IPS-11a (cell line): Measurements from ENCODE around the gene GTPBP2.
"Not testable (repeated sequence)": the region's sequence is repeated elsewhere in the genome, so short reads cannot be mapped to it uniquely, and the experiment has no call there.

Source experiments
- H3K4me3 ChIP-seq: one replicate; pipeline ENCODE4 v1.5.1; 2013; ENCODE audit warnings: low read depth, low read length, control low read depth

Gene GTPBP2

GRCh38 chr6:43624786-43625288 is 4.2 kb downstream of the GTPBP2 start:
- H3K4me3 ChIP-seq, result no peak overlapping the region

- no peak overlapping the region for H3K4me3 ChIP-seq
Observed at GRCh38 chr6:43623880-43624785, 4.9 kb downstream of the GTPBP2 start.

GRCh38 chr6:43622541-43622940 is 6.5 kb downstream of the GTPBP2 start:
- H3K4me3 ChIP-seq, result no peak overlapping the region

- H3K4me3 ChIP-seq, result no peak overlapping the region
Observed at GRCh38 chr6:43621836-43622180, 7.3 kb downstream of the GTPBP2 start.

GRCh38 chr6:43621078-43621835 is 7.8 kb downstream of the GTPBP2 start:
- H3K4me3 ChIP-seq, result no peak overlapping the region

GRCh38 chr6:43616725-43617472 is 12.2 kb downstream of the GTPBP2 start:
- H3K4me3 ChIP-seq, result no peak overlapping the region

- no peak overlapping the region for H3K4me3 ChIP-seq
Observed at GRCh38 chr6:43614396-43614730, 14.7 kb downstream of the GTPBP2 start.

GRCh38 chr6:43613721-43614395 is 15.2 kb downstream of the GTPBP2 start:
- no peak overlapping the region for H3K4me3 ChIP-seq

- H3K4me3 ChIP-seq, result no peak overlapping the region
Observed at GRCh38 chr6:43610431-43610830, 18.6 kb downstream of the GTPBP2 start.

- H3K4me3 ChIP-seq, result no peak overlapping the region
Observed at GRCh38 chr6:43609402-43609801, 19.7 kb downstream of the GTPBP2 start.

- H3K4me3 ChIP-seq, result no peak overlapping the region
Observed at GRCh38 chr6:43608807-43609206, 20.3 kb downstream of the GTPBP2 start.

GRCh38 chr6:43608310-43608763 is 20.7 kb downstream of the GTPBP2 start:
- no peak overlapping the region for H3K4me3 ChIP-seq

GRCh38 chr6:43606019-43606418 is 23.0 kb downstream of the GTPBP2 start:
- H3K4me3 ChIP-seq, result no peak overlapping the region

- no peak overlapping the region for H3K4me3 ChIP-seq
Observed at GRCh38 chr6:43604174-43604573, 24.9 kb downstream of the GTPBP2 start.

GRCh38 chr6:43600595-43600994 is 28.5 kb downstream of the GTPBP2 start:
- H3K4me3 ChIP-seq, result no peak overlapping the region

- no peak overlapping the region for H3K4me3 ChIP-seq
Observed at GRCh38 chr6:43593938-43594337, 35.1 kb downstream of the GTPBP2 start.

- not testable (repeated sequence) for H3K4me3 ChIP-seq
Observed at GRCh38 chr6:43589564-43589963, 39.5 kb downstream of the GTPBP2 start.

GRCh38 chr6:43588194-43588593 is 40.9 kb downstream of the GTPBP2 start:
- H3K4me3 ChIP-seq, result no peak overlapping the region

GRCh38 chr6:43584892-43585570 is 44.0 kb downstream of the GTPBP2 start:
- H3K4me3 ChIP-seq, result no peak overlapping the region

GRCh38 chr6:43582911-43583310 is 46.2 kb downstream of the GTPBP2 start:
- H3K4me3 ChIP-seq, result no peak overlapping the region
